ENCODE results near the gene ASB13. TPM values are rescaled to one million over a fixed set of nuclear protein-coding genes. Genes with fewer than 3 reads are reported as not detected.

ASB13 gene
- total RNA-seq, 1 experiment from 2014 or later, result 13.8 TPM

GRCh38 chr10:5688587-5688986, 22.2 kb upstream of the ASB13 start:
- H3K79me1 ChIP-seq (ENCODE audit: insufficient read depth, low read depth, low read length, poor library complexity, severe bottlenecking), result peaks cover under 1% of the 10 kb centered on the region
- H3K23me2 ChIP-seq (ENCODE audit: insufficient read length, low read depth, low read length, poor library complexity, severe bottlenecking), result peaks cover 14% of the 10 kb centered on the region
- H4K5ac ChIP-seq (ENCODE audit: insufficient read length, low read depth, low read length), result no peak overlapping the region
- peaks cover 24% of the 10 kb centered on the region; the same call in 1 of the 2 replicates for H3K79me2 ChIP-seq (ENCODE audit: insufficient read depth, low read length)
- H3K27me3 ChIP-seq (ENCODE audit: insufficient read depth, low read length), result no peaks in the 10 kb centered on the region
- no peak overlapping the region for H3T11ph ChIP-seq (ENCODE audit: low read length)
- no peak overlapping the region for H3K4me2 ChIP-seq (ENCODE audit: insufficient read depth, insufficient read length, low read length)
- no peak overlapping the region for H4K8ac ChIP-seq (replicated peaks; ENCODE audit: insufficient read length, low read depth, low read length)
- DNase-seq, result no peak
- H3K14ac ChIP-seq (ENCODE audit: insufficient read depth, low read length), result no peak overlapping the region
- H3K27ac ChIP-seq (ENCODE audit: insufficient read length, low read depth, low read length), result no peak overlapping the region
- WGBS (ENCODE audit: extremely low coverage, insufficient read length, low lambda C conversion rate), result no CpG with 5 or more reads among the region's 3 CpGs
- no peak overlapping the region for H2BK120ac ChIP-seq (ENCODE audit: low read depth, low read length, poor library complexity, severe bottlenecking)
- peaks cover 2% of the 10 kb centered on the region; the same call in 1 of the 2 replicates for H3K4me1 ChIP-seq (ENCODE audit: insufficient read depth, low read length)
- H2BK15ac ChIP-seq (ENCODE audit: low read depth, low read length), result no peak overlapping the region
- no peak overlapping the region for H3K18ac ChIP-seq (ENCODE audit: insufficient read length, low read depth, low read length)
- H3K9ac ChIP-seq (ENCODE audit: extremely low read depth, insufficient read length, low read length), result no peak overlapping the region
- no peak overlapping the region for H3K23ac ChIP-seq (ENCODE audit: insufficient read length, low read depth, low read length)
- H3K56ac ChIP-seq (ENCODE audit: insufficient read length, low read depth, low read length), result no peak overlapping the region
- no peaks in the 10 kb centered on the region for H4K20me1 ChIP-seq (ENCODE audit: control insufficient read depth, insufficient read depth, insufficient read length)
- peaks cover 0 to 7% of the 10 kb centered on the region in 2 experiments; a peak in 2 of 5 replicates for H3K9me3 Mint-ChIP-seq
- H4K91ac ChIP-seq (ENCODE audit: insufficient read length, low read depth, low read length), result no peak overlapping the region
- no peak overlapping the region for H2AFZ ChIP-seq (ENCODE audit: low read length)
- no peaks in the 10 kb centered on the region for H3K9me3 ChIP-seq (ENCODE audit: control insufficient read depth, low read depth, low read length)
- H2BK5ac ChIP-seq (ENCODE audit: insufficient read length, low read length), result no peak overlapping the region
- H2AK5ac ChIP-seq (ENCODE audit: insufficient read length, low read length), result no peak overlapping the region
- H2BK20ac ChIP-seq (ENCODE audit: low read depth, low read length, poor library complexity, severe bottlenecking), result no peak overlapping the region
- H3K27me3 Mint-ChIP-seq (ENCODE audit: low read depth), result peaks cover 7% of the 10 kb centered on the region
- no peak overlapping the region for H3K4ac ChIP-seq (ENCODE audit: low read depth, low read length)
- TF ChIP-seq CTCF (conservative IDR thresholded peaks at IDR 0.05), result no peak
- no peak overlapping the region for H3K4me3 Mint-ChIP-seq
- H2BK12ac ChIP-seq (ENCODE audit: insufficient read length, low read depth, low read length), result no peak overlapping the region
- H3K36me3 Mint-ChIP-seq (ENCODE audit: insufficient read depth in 1 of 3, low read depth in 3 of 3), result peaks cover 0 to 4% (median 2%) of the 10 kb centered on the region in 3 experiments; a peak in 2 of 7 replicates
- no peak overlapping the region for H3K27ac Mint-ChIP-seq
- H3K4me1 Mint-ChIP-seq, result peaks cover 29 to 33% of the 10 kb centered on the region in 2 experiments
